Mesendoderm (in vitro differentiated cells): ENCODE results near the gene SOCS6.

Experiments used
- DNase-seq: peaks from one replicate; pipeline ENCODE4 v3.0.0; 2013
- H2AK5ac ChIP-seq: 2 replicates; pipeline ENCODE4 v1.6.1; 2013; ENCODE audit warnings: low read length, inconsistent platforms
- H2BK120ac ChIP-seq: 2 replicates; pipeline ENCODE4 v1.6.1; 2013; ENCODE audit warnings: low read depth, mild to moderate bottlenecking, low read length, moderate library complexity, mixed read lengths
- H2BK15ac ChIP-seq: replicated peaks from 2 replicates; pipeline ENCODE4 v1.6.1; 2013; ENCODE audit warnings: low read depth, mild to moderate bottlenecking, moderate library complexity
- H2BK5ac ChIP-seq: 2 replicates; pipeline ENCODE4 v1.6.1; 2013; ENCODE audit warnings: low read length, inconsistent platforms
- H3K18ac ChIP-seq: 2 replicates; pipeline ENCODE4 v1.6.1; 2013; ENCODE audit warnings: mild to moderate bottlenecking, low read length, mixed read lengths
- H3K23ac ChIP-seq: one replicate; pipeline ENCODE4 v1.6.1; 2013; ENCODE audit warnings: low read length
- H3K27ac ChIP-seq: 2 replicates; pipeline ENCODE4 v1.5.1; 2013; ENCODE audit warnings: low read depth, mild to moderate bottlenecking, inconsistent platforms, low read length, moderate library complexity
- H3K27me3 ChIP-seq: 2 replicates; pipeline ENCODE4 v1.6.1; 2013; ENCODE audit warnings: low read length, control low read depth, mild to moderate bottlenecking, inconsistent platforms; ENCODE audit not compliant: insufficient read depth, poor library complexity
- H3K36me3 ChIP-seq: 2 replicates; pipeline ENCODE4 v1.6.1; 2013; ENCODE audit warnings: low read length, inconsistent platforms; ENCODE audit not compliant: control insufficient read depth, insufficient read depth
- H3K4ac ChIP-seq: one replicate; pipeline ENCODE4 v1.6.1; 2013; ENCODE audit warnings: low read depth, mild to moderate bottlenecking, low read length, moderate library complexity
- H3K4me1 ChIP-seq: 2 replicates; pipeline ENCODE4 v1.6.1; 2013; ENCODE audit warnings: low read depth, low read length, inconsistent platforms; ENCODE audit not compliant: control insufficient read depth
- H3K4me2 ChIP-seq: 2 replicates; pipeline ENCODE4 v1.6.1; 2013; ENCODE audit warnings: low read length
- H3K4me3 ChIP-seq: 2 replicates; pipeline ENCODE4 v1.5.1; 2013; ENCODE audit warnings: mild to moderate bottlenecking, low read length
- H3K56ac ChIP-seq: one replicate; pipeline ENCODE4 v1.6.1; 2013; ENCODE audit warnings: low read length
- H3K79me1 ChIP-seq: 2 replicates; pipeline ENCODE4 v1.6.1; 2013; ENCODE audit warnings: low read length, inconsistent platforms
- H3K79me2 ChIP-seq: 2 replicates; pipeline ENCODE4 v1.6.1; 2013; ENCODE audit warnings: mild to moderate bottlenecking, low read length; ENCODE audit not compliant: control insufficient read depth, insufficient read depth
- H3K9ac ChIP-seq: 2 replicates; pipeline ENCODE4 v1.6.1; 2013; ENCODE audit warnings: low read length, inconsistent platforms
- H4K5ac ChIP-seq: one replicate; pipeline ENCODE4 v1.6.1; 2013; ENCODE audit warnings: low read length
- H4K8ac ChIP-seq: one replicate; pipeline ENCODE4 v1.6.1; 2013; ENCODE audit warnings: low read depth, mild to moderate bottlenecking, control low read depth, low read length, moderate library complexity
- WGBS: extraction: QIAGEN DNeasy Blood & Tissue Kit; methylation state at CpG from one replicate; pipeline ENCODE4 v1.1.7; 2013; ENCODE audit warnings: low lambda C conversion rate, missing lambda C conversion rate; ENCODE audit not compliant: insufficient coverage; ENCODE audit errors: extremely low coverage; 5-methylcytosine and 5-hydroxymethylcytosine counted together

The SOCS6 gene

DNA sequence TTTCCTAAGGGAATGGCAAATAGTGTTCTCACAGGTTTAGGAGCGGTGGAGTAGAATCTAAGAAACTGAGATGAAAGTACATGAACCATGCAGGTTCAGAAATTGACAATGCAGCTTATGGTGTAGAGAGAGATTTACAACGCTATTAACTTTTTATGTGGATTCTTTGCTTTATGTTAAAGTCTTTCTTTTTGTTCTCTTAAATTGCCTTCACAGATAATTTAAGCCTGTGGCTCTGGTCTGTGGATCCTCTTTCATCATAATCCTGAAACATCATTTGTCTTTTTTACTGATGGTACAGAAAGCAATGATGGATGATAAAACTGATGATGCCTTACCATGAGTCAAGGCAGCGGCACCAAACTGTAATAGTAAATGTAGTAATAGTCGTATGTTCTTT is 30.3 kb downstream of the SOCS6 start:
- Histone ChIP-seq H3K9ac (no peak overlapping the region), H4K8ac (no peak overlapping the region), H3K56ac (no peak overlapping the region), H3K18ac (no peak overlapping the region), H3K27ac (no peak overlapping the region), H2BK5ac (no peak overlapping the region), H2BK15ac (no peak overlapping the region), H3K23ac (no peak overlapping the region), H3K4me1 (no peaks in the 10 kb centered on the region), H2AK5ac (no peak overlapping the region), H3K27me3 (no peaks in the 10 kb centered on the region), H3K4me2 (no peak overlapping the region), H2BK120ac (no peak overlapping the region), H3K36me3 (no peaks in the 10 kb centered on the region), H4K5ac (no peak overlapping the region), H3K79me2 (peaks cover 24% of the 10 kb centered on the region), H3K79me1 (peaks cover 8% of the 10 kb centered on the region), H3K4ac (no peak overlapping the region), H3K4me3 (no peak overlapping the region)
- WGBS: no CpG with 5 or more reads among the region's 4 CpGs
- no peak for DNase-seq

DNA sequence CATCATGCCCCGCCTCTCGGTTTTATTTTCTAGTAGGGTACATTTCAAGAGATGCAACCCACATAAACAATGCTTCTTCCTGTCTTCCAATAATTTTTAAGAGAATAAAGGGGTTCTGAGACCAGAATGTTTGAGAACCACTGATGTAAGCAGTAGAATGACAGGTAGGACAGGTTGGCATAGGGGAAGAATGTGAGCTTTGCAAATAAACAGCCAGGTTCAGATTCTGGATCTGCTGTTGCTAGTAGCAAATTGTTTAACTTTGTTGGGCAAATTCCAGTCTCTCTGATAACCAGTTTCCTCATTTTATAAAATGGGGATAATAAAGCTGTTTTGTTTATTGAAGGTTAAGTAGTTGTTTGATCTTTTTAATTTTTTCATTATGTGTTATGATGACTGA is 32.8 kb downstream of the SOCS6 start:
- Histone ChIP-seq H2BK5ac (no peak overlapping the region), H3K9ac (no peak overlapping the region), H4K5ac (no peak overlapping the region), H3K4me1 (no peaks in the 10 kb centered on the region), H4K8ac (no peak overlapping the region), H3K56ac (no peak overlapping the region), H3K4me3 (no peak overlapping the region), H2AK5ac (no peak overlapping the region), H3K4me2 (no peak overlapping the region), H2BK120ac (no peak overlapping the region), H3K18ac (no peak overlapping the region), H3K27me3 (no peaks in the 10 kb centered on the region), H3K23ac (no peak overlapping the region), H3K79me2 (peaks cover 26% of the 10 kb centered on the region), H3K79me1 (peaks cover 17% of the 10 kb centered on the region), H3K27ac (no peak overlapping the region), H2BK15ac (no peak overlapping the region), H3K36me3 (peaks cover 4% of the 10 kb centered on the region), H3K4ac (no peak overlapping the region)
- WGBS: no CpG with 5 or more reads among the region's 2 CpGs
- DNase-seq: no peak

DNA sequence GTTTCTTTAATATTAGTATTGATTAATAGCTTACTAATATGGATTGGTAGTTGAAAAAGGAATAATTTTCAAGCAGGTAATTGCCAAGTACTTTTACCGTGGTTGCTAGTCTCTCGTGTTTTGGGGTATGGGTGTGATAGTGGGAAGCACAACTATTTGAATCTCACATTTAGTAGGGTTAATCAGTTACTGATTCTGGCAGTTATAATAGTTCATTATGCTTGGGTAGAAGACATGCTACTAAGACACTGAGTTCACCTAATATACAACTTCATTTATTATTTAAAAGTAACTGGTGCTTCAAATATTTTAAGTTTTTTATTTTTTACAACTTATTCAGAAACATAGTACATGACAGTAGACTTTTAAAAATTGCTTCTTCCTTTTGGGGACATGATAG is 33.5 kb downstream of the SOCS6 start:
- H4K5ac ChIP-seq: no peak overlapping the region
- H3K27ac ChIP-seq: no peak overlapping the region
- H3K27me3 ChIP-seq: no peaks in the 10 kb centered on the region
- peaks cover 23% of the 10 kb centered on the region for H3K79me2 ChIP-seq
- H3K4me2 ChIP-seq: no peak overlapping the region
- no peak overlapping the region for H2AK5ac ChIP-seq
- no peak overlapping the region for H3K56ac ChIP-seq
- H2BK5ac ChIP-seq: no peak overlapping the region
- no peaks in the 10 kb centered on the region for H3K4me1 ChIP-seq
- H3K23ac ChIP-seq: no peak overlapping the region
- no peak overlapping the region for H3K9ac ChIP-seq
- peaks cover 4% of the 10 kb centered on the region for H3K36me3 ChIP-seq
- no CpG with 5 or more reads among the region's 2 CpGs for WGBS
- no peak overlapping the region for H3K4ac ChIP-seq
- no peak overlapping the region for H4K8ac ChIP-seq
- DNase-seq: no peak
- H3K4me3 ChIP-seq: no peak overlapping the region
- peaks cover 17% of the 10 kb centered on the region for H3K79me1 ChIP-seq
- H3K18ac ChIP-seq: no peak overlapping the region
- H2BK120ac ChIP-seq: no peak overlapping the region
- no peak overlapping the region for H2BK15ac ChIP-seq

DNA sequence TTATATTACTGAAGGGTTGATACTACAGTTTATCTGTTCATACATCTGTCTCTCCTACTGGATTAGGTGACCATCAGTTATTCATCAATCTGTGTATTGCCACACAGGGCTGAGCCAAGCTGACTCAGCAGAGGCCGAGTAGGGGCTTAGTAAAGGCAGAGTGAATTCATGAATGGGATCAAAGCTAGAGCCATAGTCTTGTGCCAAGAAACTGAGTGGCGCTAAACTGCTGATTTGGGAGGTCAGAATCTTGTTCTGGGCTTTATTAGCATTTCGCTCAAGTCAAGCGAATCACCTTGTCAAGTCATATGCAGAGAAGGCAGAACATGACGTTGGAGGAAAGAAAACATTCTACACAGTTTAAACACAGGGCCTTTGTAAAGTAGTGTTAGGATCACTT is 34.1 kb downstream of the SOCS6 start:
- Histone ChIP-seq H3K4ac (no peak overlapping the region), H3K27me3 (no peaks in the 10 kb centered on the region), H3K79me2 (peaks cover 18% of the 10 kb centered on the region), H3K18ac (no peak overlapping the region), H3K9ac (no peak overlapping the region), H2BK5ac (no peak overlapping the region), H2AK5ac (no peak overlapping the region), H2BK120ac (no peak overlapping the region), H3K4me2 (no peak overlapping the region), H4K5ac (no peak overlapping the region), H3K56ac (no peak overlapping the region), H3K23ac (peak overlapping the region; percentile 54), H3K79me1 (peaks cover 14% of the 10 kb centered on the region), H3K4me1 (no peaks in the 10 kb centered on the region), H2BK15ac (no peak overlapping the region), H3K27ac (no peak overlapping the region), H4K8ac (no peak overlapping the region), H3K36me3 (peaks cover 4% of the 10 kb centered on the region), H3K4me3 (no peak overlapping the region)
- DNase-seq: no peak
- WGBS: no CpG with 5 or more reads among the region's 5 CpGs

DNA sequence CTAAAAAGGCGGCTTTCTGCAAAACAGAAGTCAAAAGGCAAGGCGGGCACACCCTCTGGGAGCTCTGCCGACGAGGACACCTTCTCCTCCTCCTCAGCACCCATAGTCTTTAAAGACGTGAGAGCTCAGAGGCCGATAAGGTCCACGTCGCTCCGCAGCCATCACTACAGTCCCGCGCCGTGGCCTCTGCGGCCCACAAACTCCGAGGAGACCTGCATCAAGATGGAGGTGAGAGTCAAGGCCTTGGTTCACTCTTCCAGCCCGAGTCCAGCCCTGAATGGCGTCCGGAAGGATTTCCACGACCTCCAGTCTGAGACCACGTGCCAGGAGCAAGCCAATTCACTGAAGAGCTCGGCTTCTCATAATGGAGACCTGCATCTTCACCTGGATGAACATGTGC is 36.1 kb downstream of the SOCS6 start:
- Histone ChIP-seq H2BK5ac (no peak overlapping the region), H3K56ac (no peak overlapping the region), H4K8ac (no peak overlapping the region), H3K27ac (no peak overlapping the region), H3K9ac (no peak overlapping the region), H2BK15ac (no peak overlapping the region), H2BK120ac (no peak overlapping the region), H3K4me1 (no peaks in the 10 kb centered on the region), H3K79me1 (peaks cover 13% of the 10 kb centered on the region), H3K4ac (no peak overlapping the region), H4K5ac (no peak overlapping the region), H2AK5ac (no peak overlapping the region), H3K27me3 (no peaks in the 10 kb centered on the region), H3K18ac (no peak overlapping the region), H3K23ac (no peak overlapping the region), H3K79me2 (peaks cover 14% of the 10 kb centered on the region), H3K4me2 (no peak overlapping the region), H3K36me3 (peaks cover 4% of the 10 kb centered on the region), H3K4me3 (no peak overlapping the region)
- DNase-seq: no peak
- no CpG with 5 or more reads among the region's 20 CpGs for WGBS

DNA sequence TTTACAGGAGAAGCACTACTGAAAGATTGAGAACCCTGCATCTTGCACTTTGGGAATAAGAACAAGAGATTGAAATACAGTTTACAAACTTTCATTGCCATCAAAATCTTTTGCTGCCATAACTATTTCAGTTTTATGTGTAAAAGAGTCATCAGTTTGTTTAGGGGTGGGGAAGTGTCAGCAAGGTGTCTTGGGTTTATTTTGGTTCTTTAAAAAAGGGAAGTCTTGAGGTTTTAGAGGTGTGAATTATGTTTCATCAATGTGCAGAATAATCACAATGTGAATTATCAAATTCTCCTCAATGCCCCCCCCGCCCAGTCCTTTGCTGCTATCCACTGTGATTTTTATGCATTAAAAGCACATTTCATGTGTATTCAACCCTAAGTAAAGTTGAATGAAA is 37.4 kb downstream of the SOCS6 start:
- H3K36me3 ChIP-seq: peaks cover 4% of the 10 kb centered on the region
- H2BK15ac ChIP-seq: no peak overlapping the region
- DNase-seq: no peak
- no peaks in the 10 kb centered on the region for H3K4me1 ChIP-seq
- no peak overlapping the region for H2BK120ac ChIP-seq
- H3K4ac ChIP-seq: no peak overlapping the region
- no peaks in the 10 kb centered on the region for H3K27me3 ChIP-seq
- no peak overlapping the region for H3K4me3 ChIP-seq
- H3K79me1 ChIP-seq: peaks cover 12% of the 10 kb centered on the region
- no peak overlapping the region for H2AK5ac ChIP-seq
- H4K5ac ChIP-seq: no peak overlapping the region
- no peak overlapping the region for H3K23ac ChIP-seq
- no peak overlapping the region for H3K27ac ChIP-seq
- no peak overlapping the region for H3K9ac ChIP-seq
- H4K8ac ChIP-seq: no peak overlapping the region
- H3K18ac ChIP-seq: no peak overlapping the region
- no CpG with 5 or more reads among the region's 1 CpG for WGBS
- no peak overlapping the region for H2BK5ac ChIP-seq
- H3K56ac ChIP-seq: no peak overlapping the region
- peaks cover 14% of the 10 kb centered on the region for H3K79me2 ChIP-seq
- no peak overlapping the region for H3K4me2 ChIP-seq
